SKM-1 (cell line): ENCODE results near the gene TIAL1.
"Not testable (repeated sequence)": the region's sequence is repeated elsewhere in the genome, so short reads cannot be mapped to it uniquely, and the experiment has no call there.

ENCODE experiments used
- DNase-seq: peaks from one replicate; lab custom pipeline; 2025; ENCODE audit not compliant: unreplicated experiment; lab: John Stamatoyannopoulos, UW

TIAL1 gene

DNA sequence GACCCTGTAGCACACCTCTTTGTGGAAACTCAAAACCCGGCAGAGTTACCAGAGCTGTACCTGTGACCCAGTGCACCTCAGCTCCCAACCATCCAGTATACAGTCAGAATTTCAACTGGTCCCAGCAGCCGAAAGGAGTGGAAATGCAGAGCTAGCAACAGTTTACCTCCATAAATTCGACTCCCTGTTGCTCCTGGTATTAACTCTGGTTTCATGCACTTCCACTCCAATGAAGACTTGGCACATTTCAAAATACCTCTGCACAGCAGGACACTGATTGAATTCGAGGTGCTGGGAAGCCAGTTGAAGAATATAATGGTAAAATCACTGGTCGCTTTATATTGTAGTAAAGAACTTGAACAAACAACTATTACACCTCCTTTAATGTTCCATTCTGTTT lies 17.9 kb upstream of the TIAL1 start:
- DNase-seq = no peak

DNA sequence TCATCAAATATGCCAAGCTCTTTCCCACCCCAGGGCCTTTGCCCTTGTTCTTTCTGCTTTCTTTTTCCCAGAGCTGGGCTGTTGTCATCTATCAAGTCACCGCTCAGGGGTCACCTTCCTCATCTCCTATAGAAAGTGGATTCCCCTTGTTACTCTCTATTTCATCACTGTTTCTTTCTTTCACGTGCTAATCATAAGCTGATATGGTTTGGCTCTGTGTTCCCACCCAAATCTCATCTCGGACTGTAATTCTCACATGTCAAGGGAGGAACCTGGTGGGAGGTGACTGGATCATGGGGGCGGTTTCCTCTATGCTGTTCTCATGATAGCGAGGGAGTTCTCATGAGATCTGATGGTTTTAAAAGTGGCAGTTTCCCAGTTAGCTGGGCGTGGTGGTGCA lies 17.0 kb upstream of the TIAL1 start:
- no peak for DNase-seq

DNA sequence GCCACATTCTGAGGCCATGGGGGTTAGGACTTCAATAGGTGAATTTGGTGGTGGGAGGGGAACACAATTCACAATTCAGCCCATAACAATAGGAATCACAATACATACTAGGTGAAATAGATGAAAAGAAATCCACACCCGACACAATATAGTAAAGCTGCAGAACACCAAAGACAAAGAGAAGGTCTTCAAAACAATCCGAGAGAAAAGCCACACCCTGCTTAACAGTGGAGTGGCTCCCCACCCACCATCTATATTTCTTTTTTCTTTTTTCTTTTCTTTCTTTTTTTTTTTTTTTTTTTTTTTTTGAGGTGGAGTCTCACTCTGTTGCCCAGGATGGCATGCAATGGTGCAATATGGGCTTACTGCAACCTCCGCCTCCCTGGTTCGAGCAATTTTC lies 14.7 kb upstream of the TIAL1 start:
- DNase-seq = no peak

DNA sequence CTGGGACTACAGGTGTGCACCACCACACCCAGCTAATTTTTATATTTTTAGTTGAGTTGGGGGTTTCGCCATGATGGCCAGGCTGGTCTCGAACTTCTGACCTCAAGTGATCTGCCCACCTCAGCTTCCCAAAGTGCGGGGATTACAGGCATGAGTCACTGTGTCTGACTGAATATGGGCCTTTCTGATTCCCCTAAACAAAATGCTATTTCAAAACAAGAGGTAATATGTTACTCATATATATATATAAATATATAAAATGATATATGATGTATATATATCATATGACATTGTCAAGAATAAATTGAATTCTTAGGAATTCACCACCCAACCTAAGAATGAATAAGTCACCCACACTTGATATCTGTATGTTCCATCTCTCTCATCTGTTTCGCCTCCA lies 12.8 kb upstream of the TIAL1 start:
- no peak for DNase-seq

DNA sequence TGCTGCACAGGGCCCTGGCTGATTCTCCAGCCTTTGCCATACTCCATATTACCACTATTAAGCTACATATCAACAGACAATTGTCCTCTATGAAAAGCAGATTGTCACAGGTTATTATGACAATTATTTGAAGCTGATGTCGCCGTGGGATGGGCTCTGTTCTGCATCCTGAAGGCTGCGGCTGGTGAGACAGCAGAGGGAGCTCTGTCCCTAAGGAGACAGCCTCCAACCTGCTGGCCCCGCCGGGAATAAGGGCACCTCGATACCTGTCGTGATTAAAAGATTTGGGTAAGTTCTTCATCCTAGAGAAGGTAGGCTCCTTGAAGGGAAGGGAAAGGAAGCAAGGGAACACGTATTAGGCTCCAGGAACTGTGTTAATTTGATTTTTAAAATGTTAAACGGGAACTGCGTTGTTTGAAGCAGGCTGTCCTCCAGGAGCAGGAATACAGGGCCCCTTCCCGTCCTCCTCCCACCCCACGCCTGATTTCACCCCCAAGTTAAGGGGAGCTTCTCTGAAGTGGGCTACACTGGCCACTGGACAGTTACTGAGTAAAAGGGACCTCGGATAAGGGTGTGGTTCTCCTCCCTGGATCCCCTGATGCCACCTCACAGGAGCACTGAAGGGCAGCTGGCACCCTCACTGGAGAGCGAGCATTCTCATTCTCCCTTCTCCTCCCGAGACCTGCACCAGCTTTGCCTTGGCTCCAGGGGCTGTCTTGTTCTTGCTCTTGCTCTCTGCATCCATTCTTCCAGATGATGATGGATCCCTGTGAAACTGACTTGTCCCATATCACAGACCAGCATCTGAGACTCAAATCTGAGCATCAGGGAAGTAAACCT lies 11.8 kb upstream of the TIAL1 start:
- no peak for DNase-seq

DNA sequence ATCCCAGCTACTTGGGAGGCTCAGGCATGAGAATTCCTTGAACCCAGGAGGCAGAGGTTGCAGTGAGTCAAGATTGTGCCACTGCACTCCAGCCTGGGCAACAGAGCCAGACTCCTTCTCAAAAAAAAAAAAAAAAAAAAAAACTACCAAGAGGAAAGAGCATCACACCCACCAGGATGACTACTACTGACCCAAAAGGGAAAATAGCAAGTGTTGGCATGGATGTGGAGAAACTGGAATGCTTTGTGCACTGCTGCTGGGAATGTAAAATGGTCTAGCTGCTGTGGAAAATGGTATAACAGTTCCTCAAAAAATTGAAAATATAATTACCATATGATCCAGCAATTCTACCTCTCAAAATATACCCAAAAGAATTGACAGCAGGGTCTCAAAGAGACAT lies 7.7 kb upstream of the TIAL1 start:
- DNase-seq = no peak

DNA sequence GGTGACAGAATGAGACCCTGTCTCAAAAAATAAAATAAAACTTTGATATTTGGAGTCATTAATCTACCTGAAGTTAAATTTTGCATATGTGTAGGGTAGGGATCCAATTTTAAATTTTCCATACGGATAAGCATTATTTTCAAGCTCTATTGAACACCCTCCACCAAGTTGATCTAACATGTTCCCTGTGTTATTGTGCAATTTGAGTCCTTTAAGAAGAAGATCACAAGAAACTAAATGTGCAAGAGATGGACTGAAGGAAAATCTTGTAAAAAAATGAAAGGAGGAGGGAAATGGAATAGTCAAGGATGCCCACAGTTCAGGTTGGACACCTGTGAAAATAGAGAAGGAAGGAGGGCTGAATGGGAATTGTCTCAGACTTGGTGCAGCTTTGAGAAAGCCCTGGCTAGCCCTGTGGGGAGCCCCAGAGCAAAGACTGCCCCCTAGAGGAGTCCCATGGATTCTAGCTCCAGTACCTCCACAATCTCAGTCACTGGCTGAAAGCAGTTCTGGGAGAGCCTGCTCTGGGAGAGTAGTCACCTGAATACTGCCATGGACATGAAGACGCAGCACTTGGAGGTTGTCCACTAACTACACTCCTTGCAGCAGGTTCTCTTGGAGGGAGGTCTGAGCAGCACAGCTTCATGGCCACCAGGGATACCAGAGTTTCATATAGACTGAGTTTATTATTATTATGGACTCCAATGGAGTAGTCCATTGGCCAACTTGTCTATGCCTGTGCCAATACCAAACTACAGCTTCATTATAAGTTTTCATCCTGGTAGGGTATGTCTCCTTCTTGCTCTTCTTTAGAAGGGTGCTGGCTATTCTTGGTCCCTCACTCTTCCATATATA lies 5.7 kb upstream of the TIAL1 start:
- DNase-seq = peak; percentile 37

DNA sequence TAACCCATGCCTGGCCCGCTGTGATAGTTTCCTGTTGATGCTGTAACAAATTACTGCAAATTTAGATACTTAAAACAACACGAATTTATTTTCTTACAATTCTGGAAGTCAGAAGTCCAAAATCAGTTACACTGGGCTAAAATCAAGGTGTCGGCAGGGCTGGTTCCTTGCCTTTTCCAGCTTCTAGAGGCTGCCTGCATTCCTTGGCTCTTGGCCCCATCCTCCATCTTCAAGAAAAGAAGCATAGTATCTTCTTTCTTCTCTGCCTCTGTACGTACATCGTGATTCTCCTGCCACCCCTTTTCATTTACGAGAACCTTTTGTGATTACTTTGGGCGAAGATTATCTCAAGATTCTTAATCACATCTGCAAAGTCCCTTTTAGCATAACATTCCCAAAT lies 1.6 kb upstream of the TIAL1 start:
- no peak for DNase-seq

DNA sequence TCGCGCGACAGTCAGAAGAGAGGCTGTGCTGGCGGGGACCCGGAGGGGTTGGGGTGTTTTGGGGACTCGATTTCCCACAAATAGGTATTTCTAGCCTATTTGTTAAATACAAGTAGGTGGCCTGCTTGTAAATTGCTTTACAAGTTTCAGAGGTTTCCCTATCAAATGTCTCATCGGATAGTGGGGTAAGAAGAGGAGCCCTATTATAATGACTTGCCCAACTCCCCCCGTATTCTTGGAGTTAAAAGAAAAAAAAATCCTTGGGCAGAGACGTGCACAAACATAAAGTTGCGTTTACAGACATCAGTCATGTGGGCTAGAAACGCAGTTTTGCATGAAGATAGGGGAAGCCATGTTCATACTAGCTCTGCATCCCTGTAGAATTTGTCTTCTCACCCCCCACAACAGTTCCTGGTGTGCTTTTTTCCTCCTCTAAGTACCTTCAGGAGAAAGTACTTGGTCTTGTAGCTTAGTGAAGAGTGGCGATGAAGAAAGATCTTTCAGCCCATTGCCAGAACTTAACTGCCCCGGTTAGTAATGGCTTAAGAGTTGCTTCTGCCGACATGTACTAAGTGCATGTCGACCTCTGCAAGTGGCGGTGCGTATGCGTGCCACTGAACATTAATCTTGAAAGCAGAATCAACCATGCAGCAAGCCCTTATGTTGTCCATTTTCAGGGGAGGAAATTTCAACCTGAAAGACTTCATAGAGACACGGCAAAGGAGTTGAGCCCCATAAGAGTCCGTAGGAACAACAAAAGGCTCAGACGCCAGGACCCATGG lies 832 bp upstream of the TIAL1 start:
- DNase-seq = no peak

DNA sequence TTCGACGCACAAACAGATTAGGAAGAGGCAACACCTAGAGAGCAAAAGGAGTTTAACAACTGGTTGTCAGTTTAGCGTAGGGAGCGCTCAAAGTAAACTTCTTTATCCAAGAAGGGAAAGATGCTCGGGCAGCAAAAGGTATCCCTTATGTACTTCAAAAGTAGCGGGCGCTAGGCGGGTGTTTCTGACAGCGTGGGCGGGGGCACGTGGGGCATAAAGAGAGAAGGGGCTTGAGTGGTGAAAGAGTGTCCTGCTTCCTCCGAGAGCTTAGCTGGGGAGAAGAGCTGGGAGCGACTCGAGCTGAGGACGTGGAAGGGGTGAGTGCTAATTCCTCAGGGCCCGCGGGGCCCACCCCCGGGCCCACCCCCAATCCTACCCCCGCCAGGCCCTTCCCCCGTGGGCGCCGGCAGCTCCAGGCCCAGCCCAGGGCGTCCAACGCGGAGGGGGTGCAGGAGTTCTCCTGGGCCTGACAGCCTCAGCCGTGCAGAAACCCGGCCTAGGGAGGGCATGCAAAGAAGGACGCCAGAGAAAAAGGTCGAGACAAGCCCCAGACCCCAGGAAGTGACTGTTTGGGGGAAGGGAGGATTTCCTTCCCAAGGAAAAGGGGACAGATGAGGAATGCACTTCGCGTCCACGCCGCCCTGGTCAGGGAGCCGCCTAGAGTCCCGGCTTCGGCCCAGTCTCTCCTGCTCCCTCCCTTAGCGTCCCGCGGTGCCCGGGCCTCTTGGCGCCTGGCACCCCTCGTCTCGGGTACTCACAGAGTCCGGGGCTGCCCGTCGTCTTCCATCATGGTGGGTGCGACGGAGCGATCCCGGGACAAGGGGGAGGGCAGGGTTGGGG lies 868 bp downstream of the TIAL1 start:
- DNase-seq = no peak

DNA sequence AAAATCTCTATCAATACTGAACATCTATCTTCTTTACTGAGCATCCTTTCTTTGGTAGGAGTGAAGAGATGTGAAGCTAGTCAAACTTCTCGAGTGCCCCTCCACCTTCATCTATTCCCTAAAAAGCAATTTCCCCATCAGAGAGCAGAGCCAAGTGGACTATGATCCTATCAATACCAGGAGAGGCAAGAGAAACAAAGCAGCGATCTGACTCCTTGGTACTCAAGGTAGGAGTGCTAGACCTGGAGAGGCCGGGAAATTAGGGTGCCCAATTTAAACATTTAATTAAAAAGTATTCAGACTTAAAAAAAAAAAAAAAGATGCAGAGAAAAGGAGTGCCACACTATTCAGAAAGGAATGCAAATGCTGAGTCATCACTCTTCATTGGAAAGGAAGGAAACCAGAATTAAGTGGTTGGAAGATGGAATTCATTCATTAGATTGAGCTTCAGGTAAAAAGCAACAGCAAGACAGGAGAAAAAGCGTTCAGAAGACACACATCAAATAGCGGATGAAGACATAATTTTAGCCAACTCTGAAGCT lies 1.6 kb downstream of the TIAL1 start:
- no peak for DNase-seq

DNA sequence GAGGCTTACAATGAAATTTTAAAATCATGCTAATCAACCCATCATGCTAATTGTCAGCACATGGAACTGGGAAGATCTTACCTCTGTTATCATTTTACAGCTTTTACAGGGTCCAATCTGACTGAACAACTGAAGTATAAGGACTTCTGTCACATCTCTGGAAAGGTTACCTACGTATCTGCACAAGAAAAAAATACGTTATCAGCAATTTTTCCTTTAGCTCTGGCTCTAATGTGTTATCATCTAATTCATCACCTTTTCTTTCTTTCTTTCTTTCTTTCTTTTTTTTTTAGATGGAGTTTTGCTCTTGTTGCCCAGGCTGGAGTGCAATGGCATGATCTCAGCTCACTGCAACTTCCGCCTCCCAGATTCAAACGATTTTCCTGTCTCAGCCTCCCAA lies 8.7 kb downstream of the TIAL1 start:
- no peak for DNase-seq

DNA sequence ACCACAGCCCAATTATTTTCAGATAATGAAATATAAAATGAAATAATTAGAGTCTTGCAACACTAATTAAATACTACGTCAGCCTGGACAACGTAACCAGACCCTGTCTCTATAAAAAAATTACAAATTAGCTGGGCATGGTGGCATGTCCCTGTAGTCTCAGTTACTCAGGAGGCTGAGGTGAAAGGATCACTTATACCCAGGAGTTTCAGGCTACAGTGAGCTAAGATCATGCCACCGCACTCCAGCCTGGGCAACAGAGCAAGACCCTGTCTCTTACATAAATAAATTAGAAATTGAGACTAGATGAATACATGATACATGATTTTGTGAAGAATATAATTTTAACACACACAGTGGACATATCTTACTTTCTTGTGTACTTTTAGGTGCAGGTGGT lies 18.4 kb downstream of the TIAL1 start:
- DNase-seq = no peak

DNA sequence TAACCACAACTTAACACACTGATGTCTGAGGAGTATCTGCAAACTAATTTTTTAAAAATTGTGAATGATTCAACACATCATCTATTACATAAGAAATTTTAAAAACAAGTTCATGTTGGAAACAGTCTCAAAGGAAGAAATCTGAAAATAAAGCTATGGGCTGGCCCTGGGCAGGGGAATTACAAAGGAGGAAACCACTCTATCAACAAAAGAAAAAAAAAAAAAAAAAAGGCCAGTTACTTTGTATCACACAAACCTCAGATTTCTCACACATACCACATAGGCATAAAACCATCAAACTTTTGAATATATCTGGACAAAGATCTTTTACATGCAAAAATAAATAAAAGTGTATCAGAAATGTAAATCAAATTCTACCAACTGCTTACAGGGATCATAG lies 20.8 kb downstream of the TIAL1 start:
- DNase-seq = no peak

DNA sequence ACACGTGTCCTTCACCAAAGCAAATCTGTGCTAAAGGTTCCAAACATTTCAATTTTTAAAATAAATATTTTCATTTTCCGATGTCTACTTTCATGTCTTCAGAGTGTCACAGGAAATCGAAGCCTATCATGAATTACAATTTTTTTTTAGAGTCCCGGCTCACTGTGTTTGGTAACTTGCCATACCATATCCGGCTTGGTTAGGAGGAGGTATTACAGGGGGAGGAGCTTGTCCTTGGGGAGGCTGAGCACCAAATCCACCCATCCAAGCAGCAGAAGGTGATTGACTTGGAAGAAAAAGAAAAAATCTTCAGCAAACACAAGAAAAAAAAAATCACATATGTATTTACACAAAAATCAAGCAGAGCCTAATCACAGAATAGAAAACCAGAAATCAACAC lies 21.3 kb downstream of the TIAL1 start:
- no peak for DNase-seq

DNA sequence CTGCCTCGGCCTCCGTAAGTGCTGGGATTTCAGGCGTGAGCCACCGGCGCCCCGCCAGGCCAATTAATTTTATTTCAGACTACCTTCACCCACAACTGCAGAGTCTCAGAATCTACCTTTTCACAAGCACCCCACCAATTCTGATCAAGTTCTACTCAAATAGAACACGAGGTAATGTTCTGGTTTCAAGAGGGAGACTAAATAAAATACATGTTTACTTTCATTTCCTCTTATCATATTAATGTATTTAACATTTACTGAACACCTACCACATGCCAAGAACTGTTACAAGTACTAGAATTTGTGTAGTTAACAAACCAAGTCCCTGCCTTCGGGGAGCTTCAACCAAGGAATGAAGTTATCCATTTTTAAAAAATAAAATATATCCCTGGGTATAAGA lies 28.8 kb downstream of the TIAL1 start:
- DNase-seq = no peak

DNA sequence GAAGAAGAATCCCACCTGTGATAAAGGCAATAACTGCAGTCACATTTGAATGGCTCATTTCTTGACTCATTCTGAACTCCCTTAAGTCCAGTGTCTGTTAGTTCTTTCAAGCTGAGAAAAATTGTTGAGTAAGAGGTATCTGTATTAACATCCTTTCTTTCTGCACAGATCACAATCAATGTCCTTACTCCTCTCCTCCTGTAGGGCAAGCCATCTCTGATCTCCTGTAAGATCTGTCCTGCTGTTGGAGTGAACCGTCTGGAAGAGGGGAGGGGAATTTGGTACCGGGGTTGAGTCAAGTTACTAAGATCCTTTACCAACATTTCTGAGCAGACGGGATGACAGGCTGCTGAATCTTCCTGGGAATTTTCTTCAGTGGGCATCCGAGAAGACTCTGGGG lies 34.7 kb downstream of the TIAL1 start:
- no peak for DNase-seq

DNA sequence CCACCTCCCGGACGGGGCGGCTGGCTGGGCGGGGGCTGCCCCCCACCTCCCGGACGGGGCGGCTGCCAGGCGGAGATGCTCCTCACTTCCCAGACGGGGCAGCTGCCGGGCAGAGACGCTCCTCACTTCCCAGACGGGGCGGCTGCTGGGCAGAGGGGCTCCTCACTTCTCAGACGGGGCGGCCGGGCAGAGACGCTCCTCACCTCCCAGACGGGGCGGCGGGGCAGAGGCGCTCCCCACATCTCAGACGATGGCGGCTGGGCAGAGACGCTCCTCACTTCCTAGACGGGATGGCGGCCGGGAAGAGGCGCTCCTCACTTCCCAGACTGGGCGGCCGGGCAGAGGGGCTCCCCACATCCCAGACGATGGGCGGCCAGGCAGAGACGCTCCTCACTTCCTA lies 37.3 kb downstream of the TIAL1 start:
- not testable (repeated sequence) for DNase-seq

DNA sequence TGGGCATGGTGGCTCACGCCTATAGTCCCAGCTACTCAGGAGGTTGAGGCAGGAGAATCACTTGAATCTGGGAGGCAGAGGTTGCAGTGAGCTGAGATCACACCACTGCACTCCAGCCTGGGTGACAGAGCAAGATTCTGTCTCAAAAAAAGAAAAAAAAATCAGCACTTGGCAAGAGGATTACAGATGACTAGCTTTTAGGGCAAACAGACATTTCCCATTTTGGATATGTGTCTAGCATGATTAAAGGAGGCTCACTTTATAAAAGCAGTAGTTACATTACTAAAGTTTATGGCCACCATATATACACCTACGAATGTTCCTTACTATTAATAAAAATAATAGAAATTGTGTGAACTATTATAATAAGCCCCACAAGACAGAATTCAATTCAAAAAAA lies 40.7 kb downstream of the TIAL1 start:
- DNase-seq = not testable (repeated sequence)

DNA sequence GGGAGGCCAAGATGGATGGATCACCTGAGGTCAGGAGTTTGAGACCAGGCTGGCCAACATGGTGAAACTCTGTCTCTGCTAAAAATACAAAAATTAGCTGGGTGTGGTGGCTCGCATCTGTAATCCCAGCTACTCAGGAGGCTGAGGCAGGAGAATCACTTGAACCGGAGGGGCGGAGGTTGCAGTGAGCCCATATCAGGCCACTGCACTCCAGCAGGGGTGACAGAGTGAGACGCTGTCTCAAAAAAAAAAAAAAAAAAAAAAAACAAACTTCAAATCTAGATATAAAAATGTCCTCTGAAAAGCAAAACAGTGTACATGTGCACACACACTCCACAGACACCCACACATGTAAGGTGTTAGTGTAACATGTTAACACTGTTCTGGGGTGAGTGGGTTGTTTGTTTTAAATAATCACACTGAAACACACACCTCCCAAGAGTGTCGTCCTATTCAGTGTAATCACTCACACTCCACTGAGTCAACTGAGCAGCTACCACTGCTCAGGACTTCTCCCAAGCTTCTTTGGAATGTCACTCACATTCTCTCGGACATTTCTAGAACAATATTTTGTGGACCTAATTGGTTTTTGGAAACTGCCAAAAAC lies 41.5 kb downstream of the TIAL1 start:
- DNase-seq = no peak
